GM12878 (cell line): ENCODE results near the gene HS3ST6. TPM values are rescaled to one million over a fixed set of nuclear protein-coding genes. Genes with fewer than 3 reads are reported as not detected.

Experiments
- ATAC-seq: fragments of 200-7000 bp; cut with Tn5 transposase; 3 replicates; pipeline ENCODE4 v1.9.1; 2020; ENCODE audit warnings: mild to moderate bottlenecking, moderate library complexity
- BruUV-seq: library from RNA; stranded (reverse); fragments of 400-500 nt; replicated peaks from 2 replicates; lab custom pipeline; 2021; lab: Mats Ljungman, UMichigan
- CTCF ChIA-PET: fragments of 300-600 bp; sonication (Branson Sonifier 250); formaldehyde crosslinking; extraction: SDS; loops from one replicate; lab custom pipeline; 2021; ENCODE audit warnings: inconsistent platforms; lab: Yijun Ruan, JAX
- POLR2A ChIA-PET: fragments of 350-600 bp; formaldehyde crosslinking; extraction: SDS; loops from one replicate; lab custom pipeline; 2021; ENCODE audit warnings: inconsistent platforms; lab: Charles Lee
- RAD21 ChIA-PET: fragments of 300-600 bp; sonication (Branson Sonifier 250); formaldehyde crosslinking; loops from one replicate; lab custom pipeline; 2023; ENCODE audit warnings: antibody characterized with exemption; ENCODE audit not compliant: unreplicated experiment; lab: Charles Lee
- SMC1A ChIA-PET: fragments of 300-600 bp; sonication (Branson Sonifier 250); formaldehyde crosslinking; loops from one replicate; lab custom pipeline; 2023; ENCODE audit not compliant: unreplicated experiment, uncharacterized antibody; lab: Charles Lee
- DNase-seq: peaks from one replicate; pipeline ENCODE4 v3.0.0-alpha.2; 2011; ENCODE audit warnings: low read depth, low spot score
- FAIRE-seq: peaks from 3 replicates; lab custom pipeline; 2011; peaks lifted over from hg19 to GRCh38; lab: Jason Lieb, UNC
- H2AFZ ChIP-seq: 2 replicates; pipeline ENCODE4 v1.6.0; 2011; ENCODE audit warnings: low read depth, low read length, control low read depth; ENCODE audit not compliant: control insufficient read depth
- H3K27ac ChIP-seq: 2 replicates; pipeline ENCODE4 v1.5.1; 2011; ENCODE audit warnings: control low read depth; ENCODE audit not compliant: control insufficient read depth, insufficient read depth
- H3K27me3 ChIP-seq, 2 experiments: replicated peaks in 1 of 2; 2 replicates each; pipeline versions ENCODE4 v1.6.0 to v1.6.1; 2011; ENCODE audit warnings: low read length in 1 of 2; ENCODE audit not compliant: control insufficient read depth in 2 of 2, insufficient read depth in 2 of 2
- H3K36me3 ChIP-seq, 2 experiments: 2 replicates each; pipeline ENCODE4 v1.5.1; 2011; ENCODE audit warnings: low read length in 1 of 2; ENCODE audit not compliant: control insufficient read depth in 2 of 2, insufficient read depth in 2 of 2
- H3K4me1 ChIP-seq: 2 replicates; pipeline ENCODE4 v1.6.1; 2011; ENCODE audit warnings: mild to moderate bottlenecking, low read length, moderate library complexity, mixed read lengths; ENCODE audit not compliant: control insufficient read depth, insufficient read depth
- H3K4me2 ChIP-seq: 2 replicates; pipeline ENCODE4 v1.6.0; 2011; ENCODE audit warnings: control low read depth; ENCODE audit not compliant: control insufficient read depth, insufficient read depth
- H3K4me3 ChIP-seq: fragments of 200-600 bp; sonication (generic); 2 replicates; pipeline ENCODE4 v1.5.1; 2016
- H3K79me2 ChIP-seq: 2 replicates; pipeline ENCODE4 v1.6.0; 2011; ENCODE audit warnings: low read length; ENCODE audit not compliant: control insufficient read depth, insufficient read depth
- H3K9ac ChIP-seq: 2 replicates; pipeline ENCODE4 v1.8.0; 2011; ENCODE audit warnings: low read length, control low read depth, mixed read lengths; ENCODE audit not compliant: control insufficient read depth, insufficient read depth
- H3K9me3 ChIP-seq: replicated peaks from 3 replicates; pipeline ENCODE4 v1.5.1; 2011; ENCODE audit warnings: mild to moderate bottlenecking, low read length; ENCODE audit not compliant: control insufficient read depth, insufficient read depth
- H4K20me1 ChIP-seq: 2 replicates; pipeline ENCODE4 v1.6.0; 2011; ENCODE audit not compliant: control insufficient read depth, insufficient read depth
- CHD4 ChIP-seq: fragments of 200-600 bp; sonication (generic); IDR thresholded peaks from 2 replicates; pipeline ENCODE4 v1.6.1; 2016; ENCODE audit warnings: mild to moderate bottlenecking
- EED ChIP-seq: sonication (generic); IDR thresholded peaks from 2 replicates; pipeline ENCODE4 v1.6.1; 2016; ENCODE audit warnings: antibody characterized with exemption, low read depth
- FOXK2 ChIP-seq: fragments of 450-650 bp; IDR thresholded peaks from 2 replicates; pipeline ENCODE4 v1.6.1; 2017; ENCODE audit warnings: mild to moderate bottlenecking, moderate library complexity
- GATAD2B ChIP-seq: fragments of 450-650 bp; conservative IDR thresholded peaks from 2 replicates; pipeline ENCODE4 v1.6.1; 2017; ENCODE audit warnings: low read depth, mild to moderate bottlenecking, moderate library complexity
- HDAC2 ChIP-seq: fragments of 200-600 bp; sonication (generic); IDR thresholded peaks from 2 replicates; pipeline ENCODE4 v1.6.1; 2017
- HDAC6 ChIP-seq: fragments of 200-600 bp; sonication (generic); IDR thresholded peaks from one replicate; pipeline ENCODE4 v1.8.0; 2017; ENCODE audit warnings: antibody characterized with exemption; ENCODE audit not compliant: unreplicated experiment
- IRF4 ChIP-seq: IDR thresholded peaks from 2 replicates; pipeline ENCODE4 v1.6.1; 2011; ENCODE audit warnings: low read depth, low read length
- MTA3 ChIP-seq: IDR thresholded peaks from 2 replicates; pipeline ENCODE4 v1.6.1; 2012; ENCODE audit warnings: low read length, inconsistent platforms, borderline replicate concordance
- NFXL1 ChIP-seq: fragments of 450-650 bp; IDR thresholded peaks from 2 replicates; pipeline ENCODE4 v1.6.1; 2017; ENCODE audit warnings: antibody characterized with exemption, mild to moderate bottlenecking, borderline replicate concordance
- POLR2AphosphoS5 ChIP-seq: IDR thresholded peaks from 2 replicates; pipeline ENCODE4 v1.6.1; 2011; ENCODE audit warnings: mild to moderate bottlenecking, low read length, inconsistent platforms
- RB1 ChIP-seq: fragments of 450-650 bp; formaldehyde crosslinking; IDR thresholded peaks from 2 replicates; pipeline ENCODE4 v1.6.1; 2017; ENCODE audit warnings: mild to moderate bottlenecking, borderline replicate concordance
- TAF1 ChIP-seq: IDR thresholded peaks from 2 replicates; pipeline ENCODE4 v1.6.1; 2011; ENCODE audit warnings: mild to moderate bottlenecking, low read depth, low read length, borderline replicate concordance
- ZBTB40 ChIP-seq: fragments of 450-650 bp; IDR thresholded peaks from 2 replicates; pipeline ENCODE4 v1.6.1; 2016; ENCODE audit warnings: mild to moderate bottlenecking, moderate library complexity, borderline replicate concordance
- WGBS: methylation state at CpG from one replicate; pipeline ENCODE4 v1.1.6; 2016; ENCODE audit warnings: low lambda C conversion rate; ENCODE audit not compliant: insufficient replicate concordance, insufficient coverage; ENCODE audit errors: missing lambda C conversion rate; 5-methylcytosine and 5-hydroxymethylcytosine counted together
- in situ Hi-C: fragments of 300-500 bp; cut with MboI; formaldehyde crosslinking; loops from 9 replicates; pipeline ENCODE4 v1.14.3; 2018; ENCODE audit warnings: mixed read lengths
- intact Hi-C: fragments of 100-400 bp; cut with micrococcal nuclease; formaldehyde crosslinking; loops from one replicate; pipeline ENCODE4 v1.14.2; 2022; ENCODE audit not compliant: unreplicated experiment
- polyA plus RNA-seq, 11 experiments: library from polyadenylated mRNA; depleted of rRNA in 4 of 11; unstranded in 6 of 11; stranded (reverse) in 5 of 11; fragments of >200 nt; fragmentation: Nextera tagmentation in 4 of 11; fragmentation: Illumina TruSeq in 1 of 11; extraction: Ambion mirVana in 4 of 11; extraction: Trizol in 1 of 11; gene quantifications; 1 replicate in 1 of 11; 2 replicates in 10 of 11; pipeline versions ENCODE4 v1.2.1 to v1.2.3, GENCODE V29; 2011 to 2016; ENCODE audit warnings: inconsistent platforms in 2 of 11, missing spikeins in 2 of 11, low read depth in 1 of 11
- total RNA-seq, 4 experiments: library from RNA; depleted of rRNA in 3 of 4; stranded (reverse); fragments of >200 nt in 3 of 4; fragmentation: Illumina TruSeq in 1 of 4; extraction: Trizol in 1 of 4; gene quantifications; 2 replicates each; pipeline versions ENCODE4 v1.2.1 to v1.2.3, GENCODE V29; 2013 to 2021

The HS3ST6 gene
- total and polyA plus RNA-seq, 10 of the 15 experiments (the other 5 are each of a cell fraction or from before 2014, with no cell fraction given), result not detected

- ChIA-PET SMC1A (no interaction called here), RAD21 (no interaction called here), POLR2A (no interaction called here), CTCF (no interaction called here)
- Histone ChIP-seq H2AFZ (no peak overlapping the region), H3K27me3 (no peaks in the 10 kb centered on the region; a peak in 1 of 4 replicates), H3K4me2 (no peak overlapping the region), H4K20me1 (no peaks in the 10 kb centered on the region), H3K4me1 (no peaks in the 10 kb centered on the region), H3K4me3 (no peak overlapping the region), H3K79me2 (no peaks in the 10 kb centered on the region), H3K36me3 (no peaks in the 10 kb centered on the region), H3K27ac (no peak overlapping the region), H3K9me3 (no peaks in the 10 kb centered on the region), H3K9ac (no peak overlapping the region)
- in situ Hi-C loops, result no loop called here
- ATAC-seq, result no peak
- FAIRE-seq, result no peak
- no TSS peak for BruUV-seq
- DNase-seq, result no peak
- intact Hi-C loops, result no loop called here
- no peak for TF ChIP-seq NFXL1
- no peak for TF ChIP-seq POLR2AphosphoS5
- TF ChIP-seq GATAD2B, result no peak
- TF ChIP-seq RB1, result no peak
- TF ChIP-seq EED, result no peak
- 46% methylated on average over 31 of the region's 31 CpGs for WGBS
These were observed 12.0 kb downstream of the HS3ST6 start for GRCh38 chr16:1906055-1906845.

- no TSS peak for BruUV-seq
- ATAC-seq, result no peak
- RAD21 ChIA-PET, result no interaction called here
- POLR2A ChIA-PET, result no interaction called here
- Histone ChIP-seq H3K9ac (no peak overlapping the region), H2AFZ (no peak overlapping the region), H3K4me2 (no peak overlapping the region), H3K27ac (no peak overlapping the region), H3K36me3 (no peaks in the 10 kb centered on the region), H3K79me2 (no peaks in the 10 kb centered on the region), H4K20me1 (no peaks in the 10 kb centered on the region), H3K27me3 (no peaks in the 10 kb centered on the region), H3K4me3 (no peak overlapping the region), H3K9me3 (no peaks in the 10 kb centered on the region), H3K4me1 (no peaks in the 10 kb centered on the region)
- 35% methylated on average over 22 of the region's 22 CpGs for WGBS
- no peak for DNase-seq
- no peak for FAIRE-seq
- intact Hi-C loops (no loop called here), in situ Hi-C loops (no loop called here)
- CTCF ChIA-PET, result no interaction called here
- SMC1A ChIA-PET, result no interaction called here
- TF ChIP-seq CHD4 (no peak), HDAC2 (no peak), TAF1 (no peak), HDAC6 (no peak), RB1 (no peak), ZBTB40 (no peak), IRF4 (no peak), FOXK2 (no peak), MTA3 (no peak)
These were observed 14.1 kb downstream of the HS3ST6 start for GRCh38 chr16:1903845-1904840.
